GM21786 (cell line): ENCODE measurements around the gene KRCC1.

Experiments
- ATAC-seq: cut with Tn5 transposase; IDR thresholded peaks from one replicate; pipeline ENCODE4 v1.9.1; 2021; ENCODE audit not compliant: unreplicated experiment

KRCC1 gene

GRCh38 chr2:88055371-88056128 is at the start of gene KRCC1:
Gene KRCC1 (minus strand): TSS chr2:88055783. CDS start chr2:88028563, 27,220 bp downstream.
- ATAC-seq: peak; percentile 93

GRCh38 chr2:88100489-88100858 is 44.9 kb upstream of the KRCC1 start:
- no peak for ATAC-seq

GRCh38 chr2:88099798-88100488 is 44.4 kb upstream of the KRCC1 start:
- ATAC-seq: no peak

DNA sequence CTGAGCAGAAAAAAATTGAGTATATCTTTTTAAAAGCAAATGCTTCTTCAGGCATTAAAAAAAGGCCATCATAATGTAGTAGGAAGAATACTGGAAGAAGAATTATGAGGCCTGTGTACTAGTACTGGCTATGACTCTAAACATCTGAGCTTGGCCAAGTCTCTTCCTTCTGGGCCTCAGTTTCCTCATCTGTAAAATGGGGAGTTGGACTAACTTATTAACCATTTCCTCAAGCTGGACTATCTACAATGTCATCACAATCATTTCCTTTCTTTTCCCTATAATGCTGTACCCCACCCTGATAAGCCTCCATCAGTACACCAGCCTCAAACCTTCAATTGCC is 42.9 kb upstream of the KRCC1 start:
- ATAC-seq: no peak

DNA sequence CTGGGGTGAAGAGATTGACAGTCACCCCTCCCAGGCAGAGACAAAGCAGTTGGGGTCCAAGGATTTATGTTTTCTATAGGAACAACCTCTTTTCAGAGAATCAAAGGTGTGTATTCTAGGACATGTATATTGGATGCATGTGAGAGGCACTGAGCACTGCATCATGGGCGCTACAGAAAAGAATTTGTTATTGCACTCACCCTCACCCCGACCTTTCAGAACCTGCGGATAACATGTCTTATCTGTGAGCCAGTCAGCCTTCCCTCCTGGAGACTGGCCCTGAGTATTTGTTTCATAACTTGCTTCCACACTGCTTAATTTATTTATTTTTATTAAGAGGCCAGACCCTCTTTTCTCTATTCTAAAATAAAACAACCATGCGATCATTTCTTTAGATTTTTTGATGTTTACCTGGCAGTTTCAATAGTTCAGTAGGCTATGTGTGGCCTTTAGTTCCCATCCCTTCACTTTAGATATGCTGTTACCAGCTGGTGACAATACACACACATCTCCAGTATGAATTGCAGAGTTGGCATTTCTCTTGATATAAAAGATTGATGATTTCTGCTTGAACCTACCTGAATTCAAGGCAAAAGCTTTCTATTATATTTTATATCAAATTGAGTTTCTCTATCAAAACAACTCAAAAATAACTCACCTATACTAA is 42.4 kb upstream of the KRCC1 start:
- ATAC-seq: no peak

GRCh38 chr2:88097192-88097591 is 41.6 kb upstream of the KRCC1 start:
- no peak for ATAC-seq

DNA sequence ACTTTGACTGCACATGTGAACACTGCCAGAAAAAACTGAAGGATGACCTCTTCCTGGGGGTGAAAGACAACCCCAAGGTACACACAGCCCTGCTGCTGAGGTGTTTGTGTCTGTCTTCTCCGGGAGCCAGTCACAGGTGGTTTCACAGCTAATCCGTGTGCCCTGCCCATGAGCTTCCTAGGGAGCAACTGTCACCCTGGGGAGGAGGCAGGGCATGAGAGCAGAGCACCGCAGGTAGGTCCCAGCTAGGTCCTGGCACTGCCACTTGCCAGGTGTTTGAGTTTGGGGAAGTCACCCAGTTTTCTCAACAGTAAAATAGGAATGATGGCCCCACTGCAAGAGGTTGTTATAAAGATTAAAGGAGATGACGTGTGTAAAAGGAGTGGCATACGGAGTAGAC is 41.1 kb upstream of the KRCC1 start:
- no peak for ATAC-seq

DNA sequence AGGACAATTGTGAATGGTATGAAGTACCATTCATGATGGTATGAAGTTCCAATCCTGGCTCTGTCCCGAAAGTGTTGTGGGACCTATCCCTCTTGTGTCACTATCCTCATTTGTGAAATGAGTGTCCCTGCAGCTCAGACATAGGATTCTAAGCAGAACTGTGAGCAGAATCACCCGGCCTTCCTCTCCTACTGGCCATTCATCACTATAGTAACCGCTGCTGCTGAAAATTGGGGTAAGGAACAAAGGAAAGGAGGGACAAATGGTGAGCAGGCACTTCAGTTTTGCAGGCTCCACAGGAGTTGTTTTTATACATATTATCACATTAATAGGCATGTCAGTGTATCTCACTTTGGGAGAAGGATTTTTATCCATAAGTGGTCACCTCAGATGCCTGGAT is 39.4 kb upstream of the KRCC1 start:
- no peak for ATAC-seq

DNA sequence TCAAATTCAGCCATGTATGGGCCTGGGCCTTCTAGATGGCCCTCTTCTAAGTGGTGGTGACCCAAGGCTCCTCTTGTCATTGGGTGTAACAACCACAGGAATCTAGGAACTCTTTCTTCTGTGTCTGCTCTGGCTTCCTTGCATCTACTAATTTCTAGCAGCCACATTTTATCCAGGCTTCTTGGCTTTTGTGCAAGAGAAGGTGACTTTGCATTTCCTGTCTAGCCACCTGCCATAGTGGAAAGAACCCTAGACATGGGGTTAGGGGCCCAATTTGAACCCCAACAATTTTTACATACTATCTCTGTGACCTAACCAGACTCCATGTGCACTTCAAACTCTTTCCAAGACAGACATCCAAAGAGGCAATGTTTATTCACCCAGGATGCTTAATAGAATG is 37.2 kb upstream of the KRCC1 start:
- ATAC-seq: no peak

GRCh38 chr2:88091943-88092342 is 36.4 kb upstream of the KRCC1 start:
- no peak for ATAC-seq

DNA sequence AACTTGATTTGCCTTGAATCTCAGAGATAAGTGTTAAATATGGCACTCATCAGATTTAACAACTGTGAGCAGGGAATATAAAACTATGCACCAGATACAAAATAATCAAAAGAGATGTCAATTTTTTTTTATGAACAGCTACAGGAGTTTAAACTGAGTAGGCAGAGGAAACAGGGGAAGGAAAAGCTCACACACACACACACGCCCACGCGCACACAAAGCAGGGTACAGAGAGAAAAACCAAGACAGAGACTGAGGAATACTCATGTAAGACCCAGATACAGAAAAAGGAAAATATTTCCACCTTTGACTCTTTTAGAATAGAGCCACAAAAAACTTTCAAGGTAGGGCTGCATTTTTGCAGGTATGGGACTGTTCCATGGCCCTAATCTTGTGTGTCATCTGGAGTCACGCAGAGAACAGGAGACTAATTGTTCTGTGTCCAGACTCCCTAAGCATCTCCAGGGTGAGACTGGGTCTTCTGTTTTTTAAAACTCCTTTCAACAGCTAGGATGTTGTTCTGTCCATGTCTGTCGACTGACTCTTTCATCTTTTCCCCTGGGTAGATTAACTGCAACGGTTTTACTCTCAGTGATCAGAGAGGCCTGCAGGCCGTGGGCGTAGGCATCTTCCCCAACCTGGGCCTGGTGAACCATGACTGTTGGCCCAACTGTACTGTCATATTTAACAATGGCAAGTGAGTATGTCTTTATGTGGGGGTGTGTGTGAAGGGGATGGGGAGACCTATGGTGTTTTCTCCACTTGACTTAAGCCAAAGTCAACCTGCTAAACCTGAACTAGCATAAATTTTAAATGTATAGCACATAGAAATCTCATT is 35.1 kb upstream of the KRCC1 start:
- ATAC-seq: no peak

DNA sequence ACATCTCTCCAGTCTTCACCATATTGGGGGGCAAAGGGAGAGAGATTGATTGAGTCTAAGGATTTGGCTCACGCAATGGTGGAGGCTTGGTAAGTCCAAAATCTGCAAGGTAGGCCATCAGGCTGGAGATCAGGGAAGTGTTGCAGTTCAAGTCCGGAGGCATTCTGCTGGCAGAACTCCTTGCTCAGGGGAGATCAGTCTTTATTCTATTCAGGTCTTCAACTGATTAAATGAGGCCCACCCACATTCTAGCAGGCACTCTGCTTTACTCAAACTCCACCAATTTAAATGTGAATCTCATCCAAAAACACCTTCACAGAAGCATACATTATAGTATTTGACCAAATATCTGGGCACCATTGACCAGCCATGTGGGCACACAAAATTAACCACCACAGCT is 33.4 kb upstream of the KRCC1 start:
- no peak for ATAC-seq

- ATAC-seq: no peak
Observed at GRCh38 chr2:88087763-88088162, 32.2 kb upstream of the KRCC1 start.

DNA sequence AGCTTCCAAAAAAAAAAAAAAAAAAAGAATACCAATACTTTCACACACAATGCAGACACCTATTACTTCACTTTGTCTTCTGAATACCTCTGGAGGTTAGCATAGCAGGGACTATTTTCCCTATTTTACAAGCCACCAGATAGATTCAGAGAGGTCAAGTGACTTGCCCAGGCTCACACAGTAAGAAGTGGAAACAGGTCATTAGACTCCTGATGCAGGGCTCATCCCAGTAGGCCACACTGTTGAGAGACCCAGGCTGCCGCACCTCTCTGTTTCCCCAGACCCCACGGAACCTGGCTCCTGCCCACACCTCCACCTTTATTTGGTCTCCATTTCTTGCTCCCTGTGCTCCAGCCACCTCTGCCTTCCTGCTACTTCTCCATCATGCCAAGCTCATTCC is 31.5 kb upstream of the KRCC1 start:
- no peak for ATAC-seq

DNA sequence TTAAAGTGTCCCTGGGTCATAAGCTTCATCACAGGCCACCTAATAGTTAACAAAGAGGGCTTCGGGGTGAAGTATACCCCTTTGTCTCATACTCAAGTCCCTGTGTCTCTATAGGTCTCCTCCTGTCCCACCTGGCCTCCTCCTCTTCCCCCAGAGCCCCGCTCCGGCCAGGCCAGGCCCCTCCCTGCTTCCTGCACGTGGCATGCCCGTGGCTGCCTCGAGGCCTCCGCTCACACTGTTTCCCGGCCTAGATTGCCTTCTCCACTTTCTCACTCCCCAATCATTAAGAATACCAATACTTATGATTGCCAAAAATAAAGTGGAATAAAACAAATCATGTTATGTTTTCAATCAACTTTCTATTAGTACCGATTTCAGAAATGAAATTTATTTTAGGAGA is 30.8 kb upstream of the KRCC1 start:
- ATAC-seq: no peak

- no peak for ATAC-seq
Observed at GRCh38 chr2:88085602-88086001, 30.0 kb upstream of the KRCC1 start.

- no peak for ATAC-seq
Observed at GRCh38 chr2:88085099-88085498, 29.5 kb upstream of the KRCC1 start.

DNA sequence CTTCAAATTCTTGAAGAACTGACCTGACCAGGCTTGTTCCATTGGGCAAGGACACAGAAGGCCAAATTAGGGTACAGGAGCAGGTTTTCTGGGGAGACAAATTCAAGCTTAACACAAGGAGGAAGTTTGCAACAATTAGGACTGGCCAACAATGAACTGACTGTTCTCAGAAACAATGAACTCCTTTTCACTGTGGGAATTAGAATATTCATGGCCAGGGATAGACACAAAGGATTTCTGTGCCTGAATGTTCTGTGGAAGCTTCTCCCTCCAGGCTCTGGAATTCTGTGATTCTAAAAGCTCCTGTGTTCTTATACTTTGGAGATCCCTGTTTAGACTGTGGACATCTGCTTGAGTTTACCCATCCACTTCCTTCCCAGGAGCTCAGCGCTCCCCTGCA is 27.2 kb upstream of the KRCC1 start:
- no peak for ATAC-seq

DNA sequence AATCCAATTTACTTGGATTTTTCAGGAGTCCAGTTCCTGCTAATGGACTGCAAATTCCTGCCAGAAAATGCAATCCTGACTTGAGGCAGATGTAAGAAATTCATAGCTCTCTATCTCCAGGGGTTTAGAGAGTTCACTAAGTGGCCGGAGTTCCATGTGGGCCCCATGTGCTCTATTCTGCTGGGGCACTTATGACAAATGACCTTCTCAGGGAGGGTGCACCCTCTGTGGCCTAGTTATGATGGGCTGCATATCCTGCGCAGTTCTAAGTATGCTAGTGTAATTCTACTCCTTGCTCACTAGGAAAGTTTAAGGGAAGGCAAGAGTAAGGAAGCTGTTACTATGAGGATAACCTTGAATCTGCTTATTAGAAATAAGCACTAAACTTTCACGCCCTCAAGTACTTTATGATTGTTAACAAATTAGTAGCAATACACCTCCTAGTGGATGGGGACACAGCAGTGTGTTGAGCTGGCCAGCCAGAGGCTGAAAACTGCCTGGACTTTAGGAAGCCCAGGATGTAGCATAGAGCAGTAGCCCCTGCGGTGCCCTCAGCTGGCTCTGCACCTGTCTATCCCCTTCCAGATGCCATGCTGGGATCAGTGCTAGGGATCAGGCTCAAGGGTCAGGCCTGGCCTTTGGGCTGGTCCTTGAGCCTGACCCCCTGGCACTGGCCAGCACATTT is 26.5 kb upstream of the KRCC1 start:
- no peak for ATAC-seq

DNA sequence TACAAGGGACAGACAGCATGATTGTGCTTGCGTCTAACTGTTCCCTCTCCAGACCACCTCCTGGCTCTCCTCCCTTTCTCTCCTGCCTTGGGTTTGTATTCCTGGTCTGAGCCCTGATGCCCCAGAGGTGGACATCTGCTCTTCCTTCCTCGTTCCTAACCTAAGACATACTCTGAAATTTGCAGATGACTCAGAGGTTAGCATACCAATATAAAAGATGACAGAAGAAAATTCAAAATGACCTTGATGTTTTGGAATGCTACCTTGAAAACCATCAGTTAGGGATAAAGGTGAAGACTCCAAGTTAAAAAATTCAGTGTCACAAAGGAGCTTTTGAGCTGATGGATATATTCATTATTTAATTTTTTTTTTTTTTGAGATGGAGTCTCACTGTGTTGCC is 25.0 kb upstream of the KRCC1 start:
- ATAC-seq: no peak

GRCh38 chr2:88078643-88079172 is 23.1 kb upstream of the KRCC1 start:
- no peak for ATAC-seq
